GM12878 (cell line): ENCODE data around the gene SLC17A2. TPM values are rescaled to one million over a fixed set of nuclear protein-coding genes. Genes with fewer than 3 reads are reported as not detected.
"Not testable (repeated sequence)": the region's sequence is repeated elsewhere in the genome, so short reads cannot be mapped to it uniquely, and the experiment has no call there.

ENCODE experiments used
- ATAC-seq: fragments of 200-7000 bp; cut with Tn5 transposase; 3 replicates; pipeline ENCODE4 v1.9.1; 2020; ENCODE audit warnings: mild to moderate bottlenecking, moderate library complexity
- BruUV-seq: library from RNA; stranded (reverse); fragments of 400-500 nt; replicated peaks from 2 replicates; lab custom pipeline; 2021; lab: Mats Ljungman, UMichigan
- CTCF ChIA-PET: fragments of 300-600 bp; sonication (Branson Sonifier 250); formaldehyde crosslinking; extraction: SDS; loops from one replicate; lab custom pipeline; 2021; ENCODE audit warnings: inconsistent platforms; lab: Yijun Ruan, JAX
- POLR2A ChIA-PET: fragments of 350-600 bp; formaldehyde crosslinking; extraction: SDS; loops from one replicate; lab custom pipeline; 2021; ENCODE audit warnings: inconsistent platforms; lab: Charles Lee
- RAD21 ChIA-PET: fragments of 300-600 bp; sonication (Branson Sonifier 250); formaldehyde crosslinking; loops from one replicate; lab custom pipeline; 2023; ENCODE audit warnings: antibody characterized with exemption; ENCODE audit not compliant: unreplicated experiment; lab: Charles Lee
- SMC1A ChIA-PET: fragments of 300-600 bp; sonication (Branson Sonifier 250); formaldehyde crosslinking; loops from one replicate; lab custom pipeline; 2023; ENCODE audit not compliant: unreplicated experiment, uncharacterized antibody; lab: Charles Lee
- DNase-seq: peaks from one replicate; pipeline ENCODE4 v3.0.0-alpha.2; 2011; ENCODE audit warnings: low read depth, low spot score
- FAIRE-seq: peaks from 3 replicates; lab custom pipeline; 2011; peaks lifted over from hg19 to GRCh38; lab: Jason Lieb, UNC
- H2AFZ ChIP-seq: 2 replicates; pipeline ENCODE4 v1.6.0; 2011; ENCODE audit warnings: low read depth, low read length, control low read depth; ENCODE audit not compliant: control insufficient read depth
- H3K27ac ChIP-seq: 2 replicates; pipeline ENCODE4 v1.5.1; 2011; ENCODE audit warnings: control low read depth; ENCODE audit not compliant: control insufficient read depth, insufficient read depth
- H3K27me3 ChIP-seq, 2 experiments: replicated peaks in 1 of 2; 2 replicates each; pipeline versions ENCODE4 v1.6.0 to v1.6.1; 2011; ENCODE audit warnings: low read length in 1 of 2; ENCODE audit not compliant: control insufficient read depth in 2 of 2, insufficient read depth in 2 of 2
- H3K36me3 ChIP-seq, 2 experiments: 2 replicates each; pipeline ENCODE4 v1.5.1; 2011; ENCODE audit warnings: low read length in 1 of 2; ENCODE audit not compliant: control insufficient read depth in 2 of 2, insufficient read depth in 2 of 2
- H3K4me1 ChIP-seq: 2 replicates; pipeline ENCODE4 v1.6.1; 2011; ENCODE audit warnings: mild to moderate bottlenecking, low read length, moderate library complexity, mixed read lengths; ENCODE audit not compliant: control insufficient read depth, insufficient read depth
- H3K4me2 ChIP-seq: 2 replicates; pipeline ENCODE4 v1.6.0; 2011; ENCODE audit warnings: control low read depth; ENCODE audit not compliant: control insufficient read depth, insufficient read depth
- H3K4me3 ChIP-seq: fragments of 200-600 bp; sonication (generic); 2 replicates; pipeline ENCODE4 v1.5.1; 2016
- H3K79me2 ChIP-seq: 2 replicates; pipeline ENCODE4 v1.6.0; 2011; ENCODE audit warnings: low read length; ENCODE audit not compliant: control insufficient read depth, insufficient read depth
- H3K9ac ChIP-seq: 2 replicates; pipeline ENCODE4 v1.8.0; 2011; ENCODE audit warnings: low read length, control low read depth, mixed read lengths; ENCODE audit not compliant: control insufficient read depth, insufficient read depth
- H3K9me3 ChIP-seq: replicated peaks from 3 replicates; pipeline ENCODE4 v1.5.1; 2011; ENCODE audit warnings: mild to moderate bottlenecking, low read length; ENCODE audit not compliant: control insufficient read depth, insufficient read depth
- H4K20me1 ChIP-seq: 2 replicates; pipeline ENCODE4 v1.6.0; 2011; ENCODE audit not compliant: control insufficient read depth, insufficient read depth
- CEBPB ChIP-seq, 2 experiments: fragments of 150-350 bp in 1 of 2; IDR thresholded peaks; 2 replicates each; pipeline ENCODE4 v1.6.1; 2012 to 2014; ENCODE audit warnings: low read depth in 2 of 2, low read length in 2 of 2, borderline replicate concordance in 1 of 2, inconsistent platforms in 1 of 2
- EP300 ChIP-seq, 2 experiments: fragments of 150-350 bp in 1 of 2; IDR thresholded peaks; 2 replicates each; pipeline ENCODE4 v1.6.1; 2011 to 2012; ENCODE audit warnings: low read depth in 2 of 2, low read length in 2 of 2, borderline replicate concordance in 1 of 2, improper control_type of control experiment in 1 of 2, inconsistent platforms in 1 of 2; ENCODE audit not compliant: control insufficient read depth in 1 of 2
- IKZF2 ChIP-seq, 2 experiments: fragments of 450-650 bp; IDR thresholded peaks; 2 replicates each; pipeline ENCODE4 v1.6.1; 2017; ENCODE audit warnings: mild to moderate bottlenecking in 2 of 2, moderate library complexity in 2 of 2
- PRDM15 ChIP-seq: fragments of 450-650 bp; formaldehyde crosslinking; IDR thresholded peaks from 2 replicates; pipeline ENCODE4 v1.4.0; 2020; ENCODE audit warnings: mild to moderate bottlenecking, moderate library complexity
- USF2 ChIP-seq: IDR thresholded peaks from 2 replicates; pipeline ENCODE4 v1.6.1; 2011; ENCODE audit warnings: low read depth, low read length, improper control_type of control experiment, borderline replicate concordance
- YY1 ChIP-seq: IDR thresholded peaks from 2 replicates; pipeline ENCODE4 v1.6.1; 2011; ENCODE audit warnings: low read depth, mild to moderate bottlenecking, low read length
- WGBS: methylation state at CpG from one replicate; pipeline ENCODE4 v1.1.6; 2016; ENCODE audit warnings: low lambda C conversion rate; ENCODE audit not compliant: insufficient replicate concordance, insufficient coverage; ENCODE audit errors: missing lambda C conversion rate; 5-methylcytosine and 5-hydroxymethylcytosine counted together
- in situ Hi-C: fragments of 300-500 bp; cut with MboI; formaldehyde crosslinking; loops from 9 replicates; pipeline ENCODE4 v1.14.3; 2018; ENCODE audit warnings: mixed read lengths
- intact Hi-C: fragments of 100-400 bp; cut with micrococcal nuclease; formaldehyde crosslinking; loops from one replicate; pipeline ENCODE4 v1.14.2; 2022; ENCODE audit not compliant: unreplicated experiment
- polyA plus RNA-seq, 11 experiments: library from polyadenylated mRNA; depleted of rRNA in 4 of 11; unstranded in 6 of 11; stranded (reverse) in 5 of 11; fragments of >200 nt; fragmentation: Nextera tagmentation in 4 of 11; fragmentation: Illumina TruSeq in 1 of 11; extraction: Ambion mirVana in 4 of 11; extraction: Trizol in 1 of 11; gene quantifications; 1 replicate in 1 of 11; 2 replicates in 10 of 11; pipeline versions ENCODE4 v1.2.1 to v1.2.3, GENCODE V29; 2011 to 2016; ENCODE audit warnings: inconsistent platforms in 2 of 11, missing spikeins in 2 of 11, low read depth in 1 of 11
- total RNA-seq, 4 experiments: library from RNA; depleted of rRNA in 3 of 4; stranded (reverse); fragments of >200 nt in 3 of 4; fragmentation: Illumina TruSeq in 1 of 4; extraction: Trizol in 1 of 4; gene quantifications; 2 replicates each; pipeline versions ENCODE4 v1.2.1 to v1.2.3, GENCODE V29; 2013 to 2021

The SLC17A2 gene
- total and polyA plus RNA-seq, 10 of the 15 experiments (the other 5 are each of a cell fraction or from before 2014, with no cell fraction given): not detected

- H4K20me1 ChIP-seq, BruUV-seq, H3K4me3 ChIP-seq, H3K4me1 ChIP-seq, H3K9ac ChIP-seq, H3K27me3 ChIP-seq, FAIRE-seq, POLR2A ChIA-PET, H2AFZ ChIP-seq, DNase-seq, H3K79me2 ChIP-seq, ATAC-seq, H3K9me3 ChIP-seq, H3K36me3 ChIP-seq, H3K27ac ChIP-seq, H3K4me2 ChIP-seq: not testable (repeated sequence)
- WGBS: 31% methylated on average over 3 of the region's 3 CpGs
- ChIA-PET CTCF (interaction anchor here (0.6 to 3.0 kb wide), 2 partner anchors 47 to 226 kb away, joined by 3 to 28 read pairs; no protein-coding TSS in a partner anchor), RAD21 (interaction anchor here (1.8 to 2.6 kb wide), 3 partner anchors 14 to 47 kb away, joined by 8 to 10 read pairs (median 9); partner anchors contain the start of gene TRIM38), SMC1A (interaction anchor here (1.7 to 2.9 kb wide), 2 partner anchors 13 to 57 kb away, joined by 5 to 23 read pairs; no protein-coding TSS in a partner anchor)
- intact Hi-C loops (loop anchor here (1.0 kb wide), 1 partner anchor 47 kb away; no protein-coding TSS in a partner anchor), in situ Hi-C loops (loop anchor here (25.0 kb wide), 1 partner anchor 683 kb away; no protein-coding TSS in a partner anchor)
- 0 out of 4 replicates have a peak, but pooled peaks of 1 of the 2 experiments have one; percentile 2 for TF ChIP-seq IKZF2 (IDR thresholded peaks at IDR 0.05)
Measured at GRCh38 chr6:25945738-25946137, 15.2 kb upstream of the SLC17A2 start.

- SMC1A ChIA-PET: interaction anchor here (0.7 to 3.4 kb wide), 16 partner anchors 14 to 340 kb away, joined by 3 to 23 read pairs (median 3); partner anchors contain the start of gene TRIM38
- intact Hi-C loops: loop anchor here (1.0 to 5.0 kb wide), 2 partner anchors 47 to 158 kb away; no protein-coding TSS in a partner anchor
- WGBS: 27% methylated on average over 8 of the region's 8 CpGs
- TF ChIP-seq PRDM15: no peak
- no peak for TF ChIP-seq USF2
- TF ChIP-seq EP300 (IDR thresholded peaks at IDR 0.05; ENCODE audit: borderline replicate concordance in 1 of 2, control insufficient read depth in 1 of 2, low read depth in 2 of 2, low read length in 2 of 2): peak; percentile 79 to 83; a peak in 2 of 4 replicates
- TF ChIP-seq YY1: no peak
- TF ChIP-seq CEBPB (IDR thresholded peaks at IDR 0.05; ENCODE audit: borderline replicate concordance in 1 of 2, low read depth in 2 of 2, low read length in 2 of 2): peak in 1 of 2 experiments; percentile 60; a peak in 1 of 4 replicates
Measured at GRCh38 chr6:25944688-25945574, 14.4 kb upstream of the SLC17A2 start.

More at GRCh38 chr6:25944688-25945574, 14.4 kb upstream of the SLC17A2 start:
- no peaks in the 10 kb centered on the region for H4K20me1 ChIP-seq
- RAD21 ChIA-PET: interaction anchor here (1.6 to 2.6 kb wide), 4 partner anchors 15 to 153 kb away, joined by 3 to 10 read pairs (median 8); partner anchors contain the start of gene TRIM38
- peaks cover 3% of the 10 kb centered on the region; the same call in 2 of the 3 replicates for H3K9me3 ChIP-seq
- no peaks in the 10 kb centered on the region for H3K4me1 ChIP-seq
- no peak overlapping the region for H3K9ac ChIP-seq
- ATAC-seq (peak; percentile 95), DNase-seq (peak; percentile 51), FAIRE-seq (no peak)
- in situ Hi-C loops: loop anchor here (25.0 kb wide), 1 partner anchor 683 kb away; no protein-coding TSS in a partner anchor
- POLR2A ChIA-PET: interaction anchor here (0.7 to 1.2 kb wide), 4 partner anchors 17 to 326 kb away, joined by 3 to 4 read pairs (median 3); no protein-coding TSS in a partner anchor
- no peak overlapping the region for H2AFZ ChIP-seq
- H3K79me2 ChIP-seq: no peaks in the 10 kb centered on the region
- BruUV-seq: no TSS peak
- H3K27me3 ChIP-seq: no peaks in the 10 kb centered on the region
- no peak overlapping the region; the same call in 1 of the 2 replicates for H3K4me2 ChIP-seq
- CTCF ChIA-PET: interaction anchor here (0.6 to 3.9 kb wide), 17 partner anchors 8 to 1630 kb away, joined by 3 to 29 read pairs (median 4); partner anchors contain the start of gene TRIM38
- H3K4me3 ChIP-seq: no peak overlapping the region
- no peak overlapping the region for H3K27ac ChIP-seq
- H3K36me3 ChIP-seq: no peaks in the 10 kb centered on the region
